OCI-LY3 (cell line): Measurements from ENCODE around the gene PEAK1.

Experiments used
- CTCF ChIP-seq: fragments of 200-600, 300-600 bp; sonication (generic); IDR thresholded peaks from 2 replicates; pipeline ENCODE4 v1.5.1; 2014; ENCODE audit warnings: antibody characterized with exemption, low read length, low read depth
- EZH2phosphoT487 ChIP-seq: fragments of 200-600 bp; shearing (Covaris generic); IDR thresholded peaks from 2 replicates; pipeline ENCODE4 v1.6.1; 2018; ENCODE audit warnings: antibody characterized with exemption, mixed run types, low read depth

GRCh38 chr15:77076323-77076915, 343.5 kb downstream of the PEAK1 start:
- no peak for TF ChIP-seq CTCF
- TF ChIP-seq EZH2phosphoT487 = no peak
